HG02938 (cell line): ENCODE measurements around the gene ZNF878.

Experiments
- ATAC-seq: cut with Tn5 transposase; IDR thresholded peaks from one replicate; pipeline ENCODE4 v1.9.1; 2021; ENCODE audit warnings: mild to moderate bottlenecking, moderate library complexity; ENCODE audit not compliant: unreplicated experiment

Gene ZNF878

GRCh38 chr19:12035220-12036172, 17.3 kb downstream of the ZNF878 start, which contains the start of gene ZNF433:
TSS of gene ZNF433 (minus strand) at chr19:12035679. CDS start at chr19:12035539, 140 bp downstream.
- ATAC-seq: peak; percentile 83

DNA sequence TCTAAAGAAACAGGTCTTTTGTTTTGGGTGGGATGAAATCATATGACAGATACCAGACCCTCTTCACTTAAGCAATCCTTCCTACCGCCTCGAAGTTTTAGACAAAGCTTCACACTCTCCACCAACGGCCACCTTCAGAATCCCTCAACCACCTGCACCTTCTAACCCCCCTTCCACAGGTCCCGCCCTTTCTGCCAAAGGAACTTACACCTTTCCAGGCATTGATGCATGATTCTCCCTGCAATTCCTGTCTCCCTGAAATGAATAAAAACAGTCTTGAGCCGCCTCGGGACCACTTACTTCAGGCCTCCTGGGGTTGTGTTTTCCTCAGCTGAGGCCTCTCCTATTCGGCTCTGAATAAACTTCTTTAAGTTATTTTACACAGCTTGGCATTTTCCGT, 18.1 kb downstream of the ZNF878 start:
- ATAC-seq: no peak

GRCh38 chr19:12034198-12034597, 18.6 kb downstream of the ZNF878 start:
- ATAC-seq: no peak

- ATAC-seq: no peak
These were observed 37.0 kb downstream of the ZNF878 start for GRCh38 chr19:12015753-12016116.

GRCh38 chr19:12015015-12015752, 37.6 kb downstream of the ZNF878 start:
- ATAC-seq: no peak

GRCh38 chr19:12000152-12000981, 52.4 kb downstream of the ZNF878 start:
- ATAC-seq: no peak

GRCh38 chr19:11995174-11995573, 57.6 kb downstream of the ZNF878 start:
- no peak for ATAC-seq
